Ovary (tissue), 3 donors: ENCODE data around the gene IDH2.

Experiments
- CTCF ChIP-seq, 3 donors: fragments of 450-650 bp in 2 of 3; fragments of 200-600 bp in 1 of 3; IDR thresholded peaks; one replicate each; pipeline versions ENCODE4 v1.5.1 to v1.8.0; 2016 to 2022; ENCODE audit warnings: antibody characterized with exemption in 3 of 3, mild to moderate bottlenecking in 1 of 3
- EP300 ChIP-seq: sonication (generic); formaldehyde crosslinking; IDR thresholded peaks from one replicate; pipeline ENCODE4 v1.6.1; 2017; ENCODE audit warnings: antibody characterized with exemption
- POLR2A ChIP-seq: fragments of 450-650 bp; IDR thresholded peaks from one replicate; pipeline ENCODE4 v1.6.1; 2017; ENCODE audit warnings: antibody characterized with exemption, mild to moderate bottlenecking, moderate library complexity
- donor health status: DM: no; HTN: no; CAD: no.

- TF ChIP-seq CTCF (IDR thresholded peaks at IDR 0.05) (no peak), EP300 (no peak), POLR2A (no peak)
These were observed 4.8 kb downstream of the IDH2 start for GRCh38 chr15:90097475-90097874.
